HEK293 (cell line): Measurements from ENCODE around the gene CPEB4.

Source experiments
- CTCF ChIA-PET: fragments of 350-600 bp; formaldehyde crosslinking; extraction: SDS; loops from one replicate; lab custom pipeline; 2021; ENCODE audit warnings: antibody characterized with exemption; lab: Yijun Ruan, JAX
- POLR2A ChIA-PET: fragments of 300-600 bp; formaldehyde crosslinking; extraction: SDS; loops from one replicate; lab custom pipeline; 2020; ENCODE audit warnings: antibody characterized with exemption, inconsistent platforms; lab: Yijun Ruan, JAX
- H3K27ac ChIP-seq: fragments of 200-500 bp; sonication (Bioruptor generic); 2 replicates; pipeline ENCODE4 v1.5.1; 2014; ENCODE audit warnings: low read depth, low read length, control low read depth, inconsistent platforms; ENCODE audit errors: extremely low read depth
- H3K36me3 ChIP-seq, 2 experiments: fragments of 200-500 bp in 1 of 2; sonication (Bioruptor generic) in 1 of 2; 1 replicate in 1 of 2; 2 replicates in 1 of 2; pipeline ENCODE4 v1.5.1; 2014 to 2017; ENCODE audit warnings: inconsistent platforms in 2 of 2, low read length in 2 of 2; ENCODE audit not compliant: control insufficient read depth in 2 of 2, insufficient read depth in 1 of 2
- H3K4me1 ChIP-seq: fragments of 200-500 bp; sonication (Bioruptor generic); 2 replicates; pipeline ENCODE4 v1.5.1; 2014; ENCODE audit warnings: mild to moderate bottlenecking, low read length, inconsistent platforms; ENCODE audit not compliant: control insufficient read depth, insufficient read depth
- H3K4me3 ChIP-seq: 2 replicates; pipeline ENCODE4 v1.5.1; 2011; ENCODE audit warnings: low read depth, mild to moderate bottlenecking, control low read depth, low read length, moderate library complexity
- H3K9me3 ChIP-seq: fragments of 200-500 bp; sonication (Bioruptor generic); 2 replicates; pipeline ENCODE4 v1.5.1; 2014; ENCODE audit warnings: low read depth, low read length, inconsistent platforms; ENCODE audit not compliant: control insufficient read depth, insufficient read depth
- CTCF ChIP-seq: fragments of 450-650 bp; formaldehyde crosslinking; IDR thresholded peaks from 2 replicates; pipeline ENCODE4 v1.5.1; 2016; ENCODE audit warnings: missing biosample characterization, missing genetic modification characterization
- FEZF1 ChIP-seq: fragments of 450-650 bp; formaldehyde crosslinking; IDR thresholded peaks from 2 replicates; pipeline ENCODE4 v1.5.1; 2016; ENCODE audit warnings: missing biosample characterization, missing genetic modification characterization
- KLF1 ChIP-seq: fragments of 450-650 bp; formaldehyde crosslinking; IDR thresholded peaks from 2 replicates; pipeline ENCODE4 v1.5.1; 2016; ENCODE audit warnings: missing biosample characterization, missing genetic modification characterization
- REPIN1 ChIP-seq: fragments of 450-650 bp; formaldehyde crosslinking; IDR thresholded peaks from 2 replicates; pipeline ENCODE4 v1.5.1; 2017; ENCODE audit warnings: missing biosample characterization, missing genetic modification characterization, low read depth
- SCRT1 ChIP-seq: fragments of 450-650 bp; formaldehyde crosslinking; IDR thresholded peaks from 2 replicates; pipeline ENCODE4 v1.5.1; 2016; ENCODE audit warnings: missing biosample characterization, missing genetic modification characterization, borderline replicate concordance
- SP3 ChIP-seq: fragments of 450-650 bp; formaldehyde crosslinking; IDR thresholded peaks from 2 replicates; pipeline ENCODE4 v1.5.1; 2016; ENCODE audit warnings: missing biosample characterization, missing genetic modification characterization
- ZBTB1 ChIP-seq: fragments of 450-650 bp; formaldehyde crosslinking; IDR thresholded peaks from 2 replicates; pipeline ENCODE4 v1.5.1; 2016; ENCODE audit warnings: missing biosample characterization, missing genetic modification characterization
- ZFP3 ChIP-seq: fragments of 450-650 bp; formaldehyde crosslinking; IDR thresholded peaks from 2 replicates; pipeline ENCODE4 v1.5.1; 2016; ENCODE audit warnings: low read depth, missing biosample characterization, missing genetic modification characterization
- ZNF138 ChIP-seq: fragments of 450-650 bp; formaldehyde crosslinking; IDR thresholded peaks from 2 replicates; pipeline ENCODE4 v1.5.1; 2016; ENCODE audit warnings: missing biosample characterization, missing genetic modification characterization, borderline replicate concordance
- ZNF16 ChIP-seq: fragments of 450-650 bp; formaldehyde crosslinking; IDR thresholded peaks from 2 replicates; pipeline ENCODE4 v1.5.1; 2016; ENCODE audit warnings: low read depth, missing biosample characterization, missing genetic modification characterization
- ZNF169 ChIP-seq: fragments of 450-650 bp; formaldehyde crosslinking; IDR thresholded peaks from 2 replicates; pipeline ENCODE4 v1.5.1; 2016; ENCODE audit warnings: missing biosample characterization, missing genetic modification characterization
- ZNF23 ChIP-seq: fragments of 450-650 bp; formaldehyde crosslinking; IDR thresholded peaks from 2 replicates; pipeline ENCODE4 v1.5.1; 2016; ENCODE audit warnings: missing biosample characterization, missing genetic modification characterization, borderline replicate concordance
- ZNF24 ChIP-seq: fragments of 450-650 bp; formaldehyde crosslinking; IDR thresholded peaks from 2 replicates; pipeline ENCODE4 v1.5.1; 2016; ENCODE audit warnings: missing biosample characterization, missing genetic modification characterization
- ZNF350 ChIP-seq: fragments of 450-650 bp; formaldehyde crosslinking; IDR thresholded peaks from 2 replicates; pipeline ENCODE4 v1.5.0; 2017; ENCODE audit warnings: missing biosample characterization, mild to moderate bottlenecking, missing genetic modification characterization
- ZNF416 ChIP-seq: fragments of 450-650 bp; formaldehyde crosslinking; IDR thresholded peaks from 2 replicates; pipeline ENCODE4 v1.5.1; 2016; ENCODE audit warnings: missing biosample characterization, missing genetic modification characterization
- ZNF48 ChIP-seq: fragments of 450-650 bp; formaldehyde crosslinking; IDR thresholded peaks from 2 replicates; pipeline ENCODE4 v1.5.1; 2016; ENCODE audit warnings: missing biosample characterization, missing genetic modification characterization
- ZNF701 ChIP-seq: fragments of 450-650 bp; formaldehyde crosslinking; IDR thresholded peaks from 2 replicates; pipeline ENCODE4 v1.5.1; 2016; ENCODE audit warnings: missing biosample characterization, missing genetic modification characterization
- ZNF707 ChIP-seq: fragments of 450-650 bp; formaldehyde crosslinking; IDR thresholded peaks from 2 replicates; pipeline ENCODE4 v1.5.1; 2016; ENCODE audit warnings: missing biosample characterization, missing genetic modification characterization
- ZNF791 ChIP-seq: fragments of 450-650 bp; formaldehyde crosslinking; IDR thresholded peaks from 2 replicates; pipeline ENCODE4 v1.5.1; 2016; ENCODE audit warnings: missing biosample characterization, missing genetic modification characterization
- ZNF830 ChIP-seq: fragments of 450-650 bp; IDR thresholded peaks from 2 replicates; pipeline ENCODE4 v1.5.0; 2018; ENCODE audit warnings: missing biosample characterization, missing genetic modification characterization, low read depth, mild to moderate bottlenecking, moderate library complexity
- ZSCAN23 ChIP-seq: fragments of 450-650 bp; formaldehyde crosslinking; IDR thresholded peaks from 2 replicates; pipeline ENCODE4 v1.5.1; 2016; ENCODE audit warnings: missing biosample characterization, missing genetic modification characterization
- TF ChIP-seq, protein P1 (sequence below): fragments of 450-650 bp; formaldehyde crosslinking; IDR thresholded peaks from 2 replicates; pipeline ENCODE4 v1.5.1; 2016; ENCODE audit warnings: missing biosample characterization, missing genetic modification characterization
- TF ChIP-seq, protein P2 (sequence below): fragments of 450-650 bp; formaldehyde crosslinking; IDR thresholded peaks from 2 replicates; pipeline ENCODE4 v1.5.0; 2017; ENCODE audit warnings: missing biosample characterization, missing genetic modification characterization, borderline replicate concordance
- TF ChIP-seq, protein P3 (sequence below): fragments of 450-650 bp; formaldehyde crosslinking; IDR thresholded peaks from 2 replicates; pipeline ENCODE4 v1.5.1; 2016; ENCODE audit warnings: missing biosample characterization, missing genetic modification characterization

CPEB4 gene

GRCh38 chr5:173887610-173888472 is at the start of gene CPEB4 (continued):
- TF ChIP-seq, protein P1, sequence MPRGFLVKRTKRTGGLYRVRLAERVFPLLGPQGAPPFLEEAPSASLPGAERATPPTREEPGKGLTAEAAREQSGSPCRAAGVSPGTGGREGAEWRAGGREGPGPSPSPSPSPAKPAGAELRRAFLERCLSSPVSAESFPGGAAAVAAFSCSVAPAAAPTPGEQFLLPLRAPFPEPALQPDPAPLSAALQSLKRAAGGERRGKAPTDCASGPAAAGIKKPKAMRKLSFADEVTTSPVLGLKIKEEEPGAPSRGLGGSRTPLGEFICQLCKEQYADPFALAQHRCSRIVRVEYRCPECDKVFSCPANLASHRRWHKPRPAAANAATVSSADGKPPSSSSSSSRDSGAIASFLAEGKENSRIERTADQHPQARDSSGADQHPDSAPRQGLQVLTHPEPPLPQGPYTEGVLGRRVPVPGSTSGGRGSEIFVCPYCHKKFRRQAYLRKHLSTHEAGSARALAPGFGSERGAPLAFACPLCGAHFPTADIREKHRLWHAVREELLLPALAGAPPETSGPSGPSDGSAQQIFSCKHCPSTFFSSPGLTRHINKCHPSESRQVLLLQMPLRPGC (tag by site-specific recombination), result 0 out of 2 replicates have a peak, but pooled peaks have one; percentile 52
- no peak for TF ChIP-seq FEZF1 (tag by site-specific recombination)
- TF ChIP-seq ZNF23 (tag by site-specific recombination), result no peak
- peak; percentile 78 for TF ChIP-seq KLF1
- no peak for TF ChIP-seq ZNF416
- TF ChIP-seq, all 188 proteins: peak for 55

GRCh38 chr5:173839117-173839713 is 48.9 kb upstream of the CPEB4 start:
- Histone ChIP-seq H3K36me3 (no peaks in the 10 kb centered on the region), H3K9me3 (no peaks in the 10 kb centered on the region), H3K4me3 (no peak overlapping the region), H3K27ac (no peak overlapping the region), H3K4me1 (no peaks in the 10 kb centered on the region)
- ChIA-PET CTCF (interaction anchor here (1.2 kb wide), 1 partner anchor 20 kb away, joined by 5 read pairs; no protein-coding TSS in a partner anchor), POLR2A (no interaction called here)
- TF ChIP-seq, protein P2, sequence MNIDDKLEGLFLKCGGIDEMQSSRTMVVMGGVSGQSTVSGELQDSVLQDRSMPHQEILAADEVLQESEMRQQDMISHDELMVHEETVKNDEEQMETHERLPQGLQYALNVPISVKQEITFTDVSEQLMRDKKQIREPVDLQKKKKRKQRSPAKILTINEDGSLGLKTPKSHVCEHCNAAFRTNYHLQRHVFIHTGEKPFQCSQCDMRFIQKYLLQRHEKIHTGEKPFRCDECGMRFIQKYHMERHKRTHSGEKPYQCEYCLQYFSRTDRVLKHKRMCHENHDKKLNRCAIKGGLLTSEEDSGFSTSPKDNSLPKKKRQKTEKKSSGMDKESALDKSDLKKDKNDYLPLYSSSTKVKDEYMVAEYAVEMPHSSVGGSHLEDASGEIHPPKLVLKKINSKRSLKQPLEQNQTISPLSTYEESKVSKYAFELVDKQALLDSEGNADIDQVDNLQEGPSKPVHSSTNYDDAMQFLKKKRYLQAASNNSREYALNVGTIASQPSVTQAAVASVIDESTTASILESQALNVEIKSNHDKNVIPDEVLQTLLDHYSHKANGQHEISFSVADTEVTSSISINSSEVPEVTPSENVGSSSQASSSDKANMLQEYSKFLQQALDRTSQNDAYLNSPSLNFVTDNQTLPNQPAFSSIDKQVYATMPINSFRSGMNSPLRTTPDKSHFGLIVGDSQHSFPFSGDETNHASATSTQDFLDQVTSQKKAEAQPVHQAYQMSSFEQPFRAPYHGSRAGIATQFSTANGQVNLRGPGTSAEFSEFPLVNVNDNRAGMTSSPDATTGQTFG (tag by site-specific recombination), result no peak
- no peak for TF ChIP-seq SCRT1 (tag by site-specific recombination)
- no peak for TF ChIP-seq ZNF707 (tag by site-specific recombination)

- POLR2A ChIA-PET, result no interaction called here
- TF ChIP-seq ZNF16 (tag by site-specific recombination) (no peak), ZNF830 (tag by site-specific recombination) (no peak), ZNF350 (tag by site-specific recombination) (no peak), ZNF791 (tag by site-specific recombination) (no peak), ZBTB1 (tag by site-specific recombination) (no peak), ZNF701 (tag by site-specific recombination) (no peak), CTCF (tag by site-specific recombination) (no peak), SP3 (tag by site-specific recombination) (no peak), ZSCAN23 (tag by site-specific recombination) (no peak), ZNF138 (tag by site-specific recombination) (no peak), ZFP3 (no peak), ZNF169 (tag by site-specific recombination) (no peak), ZNF48 (tag by site-specific recombination) (no peak), REPIN1 (tag by site-specific recombination) (no peak), ZNF24 (tag by site-specific recombination) (no peak)
- TF ChIP-seq, protein P3, sequence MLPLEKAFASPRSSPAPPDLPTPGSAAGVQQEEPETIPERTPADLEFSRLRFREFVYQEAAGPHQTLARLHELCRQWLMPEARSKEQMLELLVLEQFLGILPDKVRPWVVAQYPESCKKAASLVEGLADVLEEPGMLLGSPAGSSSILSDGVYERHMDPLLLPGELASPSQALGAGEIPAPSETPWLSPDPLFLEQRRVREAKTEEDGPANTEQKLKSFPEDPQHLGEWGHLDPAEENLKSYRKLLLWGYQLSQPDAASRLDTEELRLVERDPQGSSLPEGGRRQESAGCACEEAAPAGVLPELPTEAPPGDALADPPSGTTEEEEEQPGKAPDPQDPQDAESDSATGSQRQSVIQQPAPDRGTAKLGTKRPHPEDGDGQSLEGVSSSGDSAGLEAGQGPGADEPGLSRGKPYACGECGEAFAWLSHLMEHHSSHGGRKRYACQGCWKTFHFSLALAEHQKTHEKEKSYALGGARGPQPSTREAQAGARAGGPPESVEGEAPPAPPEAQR (tag by site-specific recombination), result no peak
- TF ChIP-seq, all 188 proteins: peak for 0
- Histone ChIP-seq H3K36me3 (no peaks in the 10 kb centered on the region), H3K9me3 (no peaks in the 10 kb centered on the region), H3K4me1 (no peaks in the 10 kb centered on the region), H3K27ac (no peak overlapping the region), H3K4me3 (no peak overlapping the region)
- CTCF ChIA-PET, result no interaction called here
These were observed 47.8 kb upstream of the CPEB4 start for GRCh38 chr5:173840111-173840983.
